ENCODE measurements around the gene DMKN. TPM values are rescaled to one million over a fixed set of nuclear protein-coding genes. Genes with fewer than 3 reads are reported as not detected.

DMKN gene
- total RNA-seq, 2 experiments from 2014 or later, result not detected

- H3K4me3 Mint-ChIP-seq, result no peak overlapping the region
- no peak overlapping the region for H3K27ac Mint-ChIP-seq
- H3K4me1 Mint-ChIP-seq, result peaks cover 42% of the 10 kb centered on the region
- H3K36me3 Mint-ChIP-seq (ENCODE audit: low read depth), result peaks cover 2% of the 10 kb centered on the region
- ChIA-PET POLR2A (no interaction called here), CTCF (interaction anchor here (0.9 to 1.3 kb wide), 3 partner anchors 8 to 110 kb away, joined by 3 to 6 read pairs (median 4); no protein-coding TSS in a partner anchor)
- DNase-seq, result no peak
- peaks cover 12% of the 10 kb centered on the region for H3K27me3 Mint-ChIP-seq
- H3K9me3 Mint-ChIP-seq, result no peaks in the 10 kb centered on the region
These were observed 54.6 kb downstream of the DMKN start for GRCh38 chr19:35458731-35459391.

- Mint-ChIP-seq H3K27ac (no peak overlapping the region), H3K9me3 (no peaks in the 10 kb centered on the region), H3K4me3 (no peak overlapping the region), H3K4me1 (peaks cover 36% of the 10 kb centered on the region), H3K36me3 (ENCODE audit: low read depth) (peaks cover 2% of the 10 kb centered on the region), H3K27me3 (peaks cover 13% of the 10 kb centered on the region)
- POLR2A ChIA-PET, result no interaction called here
- DNase-seq, result no peak
- CTCF ChIA-PET, result no interaction called here
These were observed 55.3 kb downstream of the DMKN start for GRCh38 chr19:35458192-35458591.

GRCh38 chr19:35457173-35457572 lies 56.3 kb downstream of the DMKN start:
- H3K36me3 Mint-ChIP-seq (ENCODE audit: low read depth), result no peaks in the 10 kb centered on the region
- ChIA-PET POLR2A (no interaction called here), CTCF (no interaction called here)
- no peak overlapping the region for H3K27ac Mint-ChIP-seq
- peaks cover 30% of the 10 kb centered on the region for H3K4me1 Mint-ChIP-seq
- no peak for DNase-seq
- no peaks in the 10 kb centered on the region for H3K9me3 Mint-ChIP-seq
- no peak overlapping the region for H3K4me3 Mint-ChIP-seq
- H3K27me3 Mint-ChIP-seq, result peaks cover 16% of the 10 kb centered on the region

- Mint-ChIP-seq H3K4me1 (peaks cover 37% of the 10 kb centered on the region), H3K27me3 (peaks cover 18% of the 10 kb centered on the region), H3K9me3 (no peaks in the 10 kb centered on the region), H3K4me3 (no peak overlapping the region), H3K36me3 (ENCODE audit: low read depth) (no peaks in the 10 kb centered on the region), H3K27ac (no peak overlapping the region)
- CTCF ChIA-PET, result no interaction called here
- POLR2A ChIA-PET, result no interaction called here
- DNase-seq, result no peak
These were observed 57.7 kb downstream of the DMKN start for GRCh38 chr19:35455616-35456201.

GRCh38 chr19:35454663-35455062 lies 58.8 kb downstream of the DMKN start:
- Mint-ChIP-seq H3K4me3 (no peak overlapping the region), H3K27me3 (peaks cover 18% of the 10 kb centered on the region), H3K36me3 (ENCODE audit: low read depth) (no peaks in the 10 kb centered on the region), H3K9me3 (no peaks in the 10 kb centered on the region), H3K27ac (no peak overlapping the region), H3K4me1 (peaks cover 34% of the 10 kb centered on the region)
- ChIA-PET POLR2A (no interaction called here), CTCF (interaction anchor here (0.8 to 1.4 kb wide), 2 partner anchors 40 to 102 kb away, joined by 3 to 4 read pairs; no protein-coding TSS in a partner anchor)
- no peak for DNase-seq

- no peaks in the 10 kb centered on the region for H3K9me3 Mint-ChIP-seq
- H3K36me3 Mint-ChIP-seq (ENCODE audit: low read depth), result no peaks in the 10 kb centered on the region
- H3K27me3 Mint-ChIP-seq, result peaks cover 34% of the 10 kb centered on the region
- peaks cover 39% of the 10 kb centered on the region for H3K4me1 Mint-ChIP-seq
- POLR2A ChIA-PET, result no interaction called here
- CTCF ChIA-PET, result interaction anchor here (1.0 kb wide), 1 partner anchor 8 kb away, joined by 4 read pairs; no protein-coding TSS in a partner anchor
- peak overlapping the region; percentile 56 for H3K27ac Mint-ChIP-seq
- H3K4me3 Mint-ChIP-seq, result no peak overlapping the region
- peak; percentile 30 for DNase-seq
These were observed 61.9 kb downstream of the DMKN start for GRCh38 chr19:35451338-35452096.

- ChIA-PET CTCF (interaction anchor here (0.8 to 1.9 kb wide), 2 partner anchors 10 to 12 kb away, joined by 4 to 6 read pairs; no protein-coding TSS in a partner anchor), POLR2A (no interaction called here)
- peaks cover 42% of the 10 kb centered on the region for H3K4me1 Mint-ChIP-seq
- H3K36me3 Mint-ChIP-seq (ENCODE audit: low read depth), result no peaks in the 10 kb centered on the region
- no peaks in the 10 kb centered on the region for H3K9me3 Mint-ChIP-seq
- H3K4me3 Mint-ChIP-seq, result no peak overlapping the region
- no peak overlapping the region for H3K27ac Mint-ChIP-seq
- peaks cover 36% of the 10 kb centered on the region for H3K27me3 Mint-ChIP-seq
- no peak for DNase-seq
These were observed 63.9 kb downstream of the DMKN start for GRCh38 chr19:35449359-35450043.

GRCh38 chr19:35447606-35448469 lies 65.6 kb downstream of the DMKN start, which contains the start of gene FFAR2:
Gene FFAR2 (plus strand): TSS chr19:35448257. CDS start chr19:35449715, 1,458 bp downstream.
- peaks cover 34% of the 10 kb centered on the region for H3K27me3 Mint-ChIP-seq
- H3K36me3 Mint-ChIP-seq (ENCODE audit: low read depth), result no peaks in the 10 kb centered on the region
- ChIA-PET CTCF (interaction anchor here (0.7 to 1.9 kb wide), 2 partner anchors 12 to 65 kb away, joined by 4 to 6 read pairs; no protein-coding TSS in a partner anchor), POLR2A (interaction anchor here (0.6 kb wide), 1 partner anchor 60 kb away, joined by 3 read pairs; no protein-coding TSS in a partner anchor)
- peak within 1 kb of the TSS; percentile 47 for H3K27ac Mint-ChIP-seq
- H3K4me1 Mint-ChIP-seq, result peaks cover 40% of the 10 kb centered on the region
- DNase-seq, result no peak
- H3K9me3 Mint-ChIP-seq, result no peaks in the 10 kb centered on the region
- H3K4me3 Mint-ChIP-seq, result no peak within 1 kb of the TSS

Other genes with a start within 250 kb of the DMKN start
- gene USF2, start 244.7 kb downstream of the DMKN start, total RNA-seq, result 100 to 1,000 TPM; 150 to 162 TPM
- 1 to 10 TPM in 1 of 2 experiments, under 1 TPM in 1; 0.92 to 1.2 TPM for gene HAMP, start 231.1 kb downstream of the DMKN start, total RNA-seq
- not detected for gene MAG, start 221.5 kb downstream of the DMKN start, total RNA-seq
- gene CD22, start 184.5 kb downstream of the DMKN start, total RNA-seq, result under 1 TPM in 1 of 2 experiments, not detected in 1; 0.21 TPM
- not detected for gene FFAR1, start 165.7 kb downstream of the DMKN start, total RNA-seq
- not detected for gene FFAR3, start 155.2 kb downstream of the DMKN start, total RNA-seq
- gene GPR42, start 142.6 kb downstream of the DMKN start, total RNA-seq, result not detected
- not detected for gene FFAR2, start 65.4 kb downstream of the DMKN start, total RNA-seq
- not detected for gene KRTDAP, start 23.2 kb downstream of the DMKN start, total RNA-seq
- gene SBSN, start 14.7 kb upstream of the DMKN start, total RNA-seq, result not detected
- gene GAPDHS, start 19.8 kb upstream of the DMKN start, total RNA-seq, result not detected
- 10 to 100 TPM; 42.5 to 43.8 TPM for gene TMEM147, start 32.0 kb upstream of the DMKN start, total RNA-seq
- not detected for gene ATP4A, start 50.0 kb upstream of the DMKN start, total RNA-seq
- not detected for gene PMIS2, start 72.5 kb upstream of the DMKN start, total RNA-seq
- 10 to 100 TPM; 52.2 to 57.9 TPM for gene HAUS5, start 99.1 kb upstream of the DMKN start, total RNA-seq
- 100 to 1,000 TPM; 100 to 112 TPM for gene RBM42, start 115.4 kb upstream of the DMKN start, total RNA-seq
- gene ETV2, start 128.1 kb upstream of the DMKN start, total RNA-seq, result 1 to 10 TPM in 1 of 2 experiments, under 1 TPM in 1; 0.84 to 1.9 TPM
- 100 to 1,000 TPM; 429 to 474 TPM for gene COX6B1, start 134.7 kb upstream of the DMKN start, total RNA-seq
- gene UPK1A, start 152.9 kb upstream of the DMKN start, total RNA-seq, result under 1 TPM; 0.37 TPM
- 10 to 100 TPM; 15.4 to 17.3 TPM for gene ZBTB32, start 190.9 kb upstream of the DMKN start, total RNA-seq
- gene KMT2B, start 204.4 kb upstream of the DMKN start, total RNA-seq, result 10 to 100 TPM; 65.1 to 67.2 TPM
- 10 to 100 TPM; 53.7 to 54.6 TPM for gene IGFLR1, start 228.8 kb upstream of the DMKN start, total RNA-seq
- gene U2AF1L4, start 231.8 kb upstream of the DMKN start, total RNA-seq, result 10 to 100 TPM; 35.0 to 38.1 TPM
- gene PSENEN, start 232.0 kb upstream of the DMKN start, total RNA-seq, result 10 to 100 TPM; 41.7 to 46.3 TPM
- gene LIN37, start 234.9 kb upstream of the DMKN start, total RNA-seq, result 10 to 100 TPM; 13.7 to 15.9 TPM
- gene HSPB6, start 243.4 kb upstream of the DMKN start, total RNA-seq, result under 1 TPM; 0.29 to 0.69 TPM
- 10 to 100 TPM; 53.7 to 59.1 TPM for gene PROSER3, start 244.5 kb upstream of the DMKN start, total RNA-seq

Data from activated CD4-positive, alpha-beta T cell treated with anti-CD3 and anti-CD28 coated beads, Interleukin-2, amount 10 ng/mL, durations not matched to agents 7 days and 5 days (primary cell).